22Rv1 (cell line): ENCODE data around the gene FRMD8.

ENCODE experiments used
- ZFX ChIP-seq: fragments of 450-650 bp; IDR thresholded peaks from 2 replicates; pipeline ENCODE4 v1.6.1; 2017; ENCODE audit warnings: antibody characterized with exemption, borderline replicate concordance
- TF ChIP-seq, protein P1 (sequence below): fragments of 450-650 bp; IDR thresholded peaks from 2 replicates; pipeline ENCODE4 v1.5.1; 2017; ENCODE audit warnings: mild to moderate bottlenecking

- TF ChIP-seq, protein P1, sequence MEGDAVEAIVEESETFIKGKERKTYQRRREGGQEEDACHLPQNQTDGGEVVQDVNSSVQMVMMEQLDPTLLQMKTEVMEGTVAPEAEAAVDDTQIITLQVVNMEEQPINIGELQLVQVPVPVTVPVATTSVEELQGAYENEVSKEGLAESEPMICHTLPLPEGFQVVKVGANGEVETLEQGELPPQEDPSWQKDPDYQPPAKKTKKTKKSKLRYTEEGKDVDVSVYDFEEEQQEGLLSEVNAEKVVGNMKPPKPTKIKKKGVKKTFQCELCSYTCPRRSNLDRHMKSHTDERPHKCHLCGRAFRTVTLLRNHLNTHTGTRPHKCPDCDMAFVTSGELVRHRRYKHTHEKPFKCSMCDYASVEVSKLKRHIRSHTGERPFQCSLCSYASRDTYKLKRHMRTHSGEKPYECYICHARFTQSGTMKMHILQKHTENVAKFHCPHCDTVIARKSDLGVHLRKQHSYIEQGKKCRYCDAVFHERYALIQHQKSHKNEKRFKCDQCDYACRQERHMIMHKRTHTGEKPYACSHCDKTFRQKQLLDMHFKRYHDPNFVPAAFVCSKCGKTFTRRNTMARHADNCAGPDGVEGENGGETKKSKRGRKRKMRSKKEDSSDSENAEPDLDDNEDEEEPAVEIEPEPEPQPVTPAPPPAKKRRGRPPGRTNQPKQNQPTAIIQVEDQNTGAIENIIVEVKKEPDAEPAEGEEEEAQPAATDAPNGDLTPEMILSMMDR = no peak
- TF ChIP-seq ZFX = no peak
Measured at GRCh38 chr11:65386307-65387140, at the start of gene FRMD8.
